D721Med (cell line): ENCODE results near the gene ZSCAN10.

Experiments
- DNase-seq: peaks from one replicate; pipeline ENCODE4 v3.0.0; 2011; ENCODE audit warnings: low spot score; ENCODE audit not compliant: insufficient read length
- FAIRE-seq: peaks from 2 replicates; lab custom pipeline; 2011; peaks lifted over from hg19 to GRCh38; lab: Jason Lieb, UNC
- CTCF ChIP-seq: IDR thresholded peaks from 2 replicates; pipeline ENCODE4 v1.5.1; 2012; ENCODE audit warnings: mild to moderate bottlenecking, control low read depth; ENCODE audit not compliant: insufficient read depth; ENCODE audit errors: missing control alignments

Gene ZSCAN10

GRCh38 chr16:3115561-3115960 lies 16.5 kb upstream of the ZSCAN10 start:
- TF ChIP-seq CTCF = no peak
- DNase-seq = peak; percentile 13
- no peak for FAIRE-seq

GRCh38 chr16:3115003-3115402 lies 15.9 kb upstream of the ZSCAN10 start:
- FAIRE-seq = no peak
- DNase-seq = peak; percentile 26
- TF ChIP-seq CTCF = no peak

- peak; percentile 39 for DNase-seq
- TF ChIP-seq CTCF = no peak
- no peak for FAIRE-seq
Measured at GRCh38 chr16:3113765-3114479, 14.8 kb upstream of the ZSCAN10 start.

GRCh38 chr16:3112881-3113574 lies 13.9 kb upstream of the ZSCAN10 start:
- no peak for FAIRE-seq
- no peak for TF ChIP-seq CTCF
- peak; percentile 13 for DNase-seq

GRCh38 chr16:3112058-3112880 lies 13.2 kb upstream of the ZSCAN10 start, which contains the start of gene ZNF205:
ZNF205 (plus strand) TSS chr16:3112586; CDS start chr16:3113431, 845 bp downstream.
- DNase-seq (peak; percentile 93), FAIRE-seq (no peak)
- no peak for TF ChIP-seq CTCF

GRCh38 chr16:3106205-3106928 lies 7.3 kb upstream of the ZSCAN10 start:
- FAIRE-seq (no peak), DNase-seq (peak; percentile 98)
- no peak for TF ChIP-seq CTCF
